ENCODE data around the gene OPTC. TPM values are rescaled to one million over a fixed set of nuclear protein-coding genes. Genes with fewer than 3 reads are reported as not detected.

Gene OPTC
- total RNA-seq, 2 experiments from 2014 or later: not detected

DNA sequence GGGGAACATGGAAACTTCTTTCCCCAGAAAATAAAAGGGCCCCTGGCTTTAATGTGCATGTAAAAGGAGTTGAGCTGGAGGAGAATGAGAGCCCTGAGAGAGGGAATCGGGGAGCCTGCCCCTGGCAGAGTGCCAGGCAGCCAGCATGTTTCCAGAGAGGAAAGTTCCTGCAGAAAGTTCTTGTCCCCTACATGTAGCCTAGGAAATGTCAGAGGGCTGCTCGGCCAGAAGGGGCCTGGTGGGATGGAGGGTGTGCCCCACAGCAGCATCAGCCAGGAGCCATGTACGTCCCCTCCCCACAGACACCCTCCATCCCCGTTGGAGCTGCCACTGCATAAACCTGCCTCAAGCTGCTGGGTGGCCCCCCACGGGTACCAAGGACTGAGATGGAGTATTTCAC is 23.7 kb upstream of the OPTC start:
- no peak for DNase-seq
- ChIA-PET POLR2A (no interaction called here), CTCF (interaction anchor here (2.5 kb wide), 1 partner anchor 203 kb away, joined by 8 read pairs; no protein-coding TSS in a partner anchor)
- Mint-ChIP-seq H3K4me1 (no peaks in the 10 kb centered on the region), H3K4me3 (no peak overlapping the region), H3K27ac (no peak overlapping the region), H3K36me3 (ENCODE audit: low read depth) (no peaks in the 10 kb centered on the region), H3K9me3 (no peaks in the 10 kb centered on the region), H3K27me3 (peaks cover 39% of the 10 kb centered on the region)

DNA sequence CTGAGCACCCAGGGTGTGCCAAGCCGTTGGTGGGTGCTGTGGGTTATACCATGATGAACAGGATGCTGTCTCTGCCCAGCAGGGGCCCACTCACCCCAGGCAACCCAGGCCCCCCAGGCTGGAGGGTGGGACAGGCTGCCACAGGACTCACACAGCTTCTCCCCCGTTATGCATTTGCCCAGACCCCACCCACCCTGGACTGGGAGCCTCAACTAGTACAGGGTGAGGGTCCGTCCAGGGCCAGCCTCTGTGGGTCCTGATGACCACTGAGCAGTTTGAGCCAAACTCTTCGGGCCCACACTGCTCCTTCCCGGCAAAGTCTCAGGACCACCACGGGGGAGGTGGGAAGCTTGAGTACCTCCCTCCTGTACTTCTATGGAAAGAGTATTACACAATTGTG is 22.1 kb upstream of the OPTC start:
- POLR2A ChIA-PET: no interaction called here
- H3K27ac Mint-ChIP-seq: no peak overlapping the region
- no peak for DNase-seq
- CTCF ChIA-PET: interaction anchor here (0.7 kb wide), 1 partner anchor 204 kb away, joined by 3 read pairs; no protein-coding TSS in a partner anchor
- peaks cover 46% of the 10 kb centered on the region for H3K27me3 Mint-ChIP-seq
- H3K4me3 Mint-ChIP-seq: no peak overlapping the region
- no peaks in the 10 kb centered on the region for H3K4me1 Mint-ChIP-seq
- no peaks in the 10 kb centered on the region for H3K36me3 Mint-ChIP-seq (ENCODE audit: low read depth)
- H3K9me3 Mint-ChIP-seq: no peaks in the 10 kb centered on the region

DNA sequence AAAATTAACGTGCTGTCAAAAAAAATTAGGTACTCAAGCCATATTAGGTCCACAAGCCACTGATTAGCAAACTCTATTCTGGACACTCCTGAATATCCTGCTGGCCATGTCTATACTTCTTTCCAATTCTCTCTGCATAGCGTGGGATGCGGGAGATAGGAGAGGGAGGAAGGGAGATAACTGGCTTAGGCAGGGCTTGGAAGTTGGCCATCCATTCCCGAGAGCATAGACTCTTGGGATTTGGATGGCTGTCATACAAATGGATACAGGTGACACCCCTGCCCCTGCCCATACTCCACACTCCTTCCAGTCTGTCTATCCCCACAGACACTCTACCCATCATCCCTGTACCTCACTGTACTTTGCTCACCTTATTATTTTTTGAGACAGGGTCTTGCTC is 20.7 kb upstream of the OPTC start:
- ChIA-PET CTCF (interaction anchor here (1.0 kb wide), 1 partner anchor 14 kb away, joined by 3 read pairs; no protein-coding TSS in a partner anchor), POLR2A (no interaction called here)
- peaks cover 5% of the 10 kb centered on the region for H3K4me1 Mint-ChIP-seq
- DNase-seq: no peak
- H3K27me3 Mint-ChIP-seq: peaks cover 52% of the 10 kb centered on the region
- no peaks in the 10 kb centered on the region for H3K36me3 Mint-ChIP-seq (ENCODE audit: low read depth)
- no peaks in the 10 kb centered on the region for H3K9me3 Mint-ChIP-seq
- no peak overlapping the region for H3K27ac Mint-ChIP-seq
- H3K4me3 Mint-ChIP-seq: no peak overlapping the region

DNA sequence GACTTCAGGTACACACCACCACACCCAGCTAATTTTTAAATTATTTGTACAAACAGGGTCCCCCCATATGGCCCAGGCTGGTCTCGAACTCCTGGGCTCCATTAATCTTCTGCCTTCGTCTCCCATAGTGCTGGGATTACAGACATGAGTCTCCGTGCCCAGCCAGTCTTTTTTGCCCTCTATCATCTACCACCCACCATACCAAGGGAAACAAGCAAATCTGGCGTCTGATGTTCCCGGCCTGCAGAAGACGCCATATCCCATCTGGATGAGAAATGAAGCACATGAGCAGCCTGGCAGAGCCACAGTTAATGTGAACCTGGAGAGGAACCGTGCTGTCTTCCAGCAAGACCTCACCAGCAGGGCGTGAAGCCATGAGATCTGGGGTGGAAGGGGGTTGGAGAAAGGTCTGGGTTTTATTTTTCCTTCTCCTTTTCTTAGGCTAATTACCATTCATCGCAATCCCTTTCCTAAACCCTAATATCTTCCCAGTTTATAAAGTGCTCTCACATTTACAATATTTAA is 20.1 kb upstream of the OPTC start:
- CTCF ChIA-PET: interaction anchor here (1.0 kb wide), 1 partner anchor 13 kb away, joined by 3 read pairs; no protein-coding TSS in a partner anchor
- POLR2A ChIA-PET: no interaction called here
- Mint-ChIP-seq H3K27ac (no peak overlapping the region), H3K9me3 (no peaks in the 10 kb centered on the region), H3K27me3 (peaks cover 53% of the 10 kb centered on the region), H3K36me3 (ENCODE audit: low read depth) (no peaks in the 10 kb centered on the region), H3K4me1 (peaks cover 5% of the 10 kb centered on the region), H3K4me3 (no peak overlapping the region)
- no peak for DNase-seq

DNA sequence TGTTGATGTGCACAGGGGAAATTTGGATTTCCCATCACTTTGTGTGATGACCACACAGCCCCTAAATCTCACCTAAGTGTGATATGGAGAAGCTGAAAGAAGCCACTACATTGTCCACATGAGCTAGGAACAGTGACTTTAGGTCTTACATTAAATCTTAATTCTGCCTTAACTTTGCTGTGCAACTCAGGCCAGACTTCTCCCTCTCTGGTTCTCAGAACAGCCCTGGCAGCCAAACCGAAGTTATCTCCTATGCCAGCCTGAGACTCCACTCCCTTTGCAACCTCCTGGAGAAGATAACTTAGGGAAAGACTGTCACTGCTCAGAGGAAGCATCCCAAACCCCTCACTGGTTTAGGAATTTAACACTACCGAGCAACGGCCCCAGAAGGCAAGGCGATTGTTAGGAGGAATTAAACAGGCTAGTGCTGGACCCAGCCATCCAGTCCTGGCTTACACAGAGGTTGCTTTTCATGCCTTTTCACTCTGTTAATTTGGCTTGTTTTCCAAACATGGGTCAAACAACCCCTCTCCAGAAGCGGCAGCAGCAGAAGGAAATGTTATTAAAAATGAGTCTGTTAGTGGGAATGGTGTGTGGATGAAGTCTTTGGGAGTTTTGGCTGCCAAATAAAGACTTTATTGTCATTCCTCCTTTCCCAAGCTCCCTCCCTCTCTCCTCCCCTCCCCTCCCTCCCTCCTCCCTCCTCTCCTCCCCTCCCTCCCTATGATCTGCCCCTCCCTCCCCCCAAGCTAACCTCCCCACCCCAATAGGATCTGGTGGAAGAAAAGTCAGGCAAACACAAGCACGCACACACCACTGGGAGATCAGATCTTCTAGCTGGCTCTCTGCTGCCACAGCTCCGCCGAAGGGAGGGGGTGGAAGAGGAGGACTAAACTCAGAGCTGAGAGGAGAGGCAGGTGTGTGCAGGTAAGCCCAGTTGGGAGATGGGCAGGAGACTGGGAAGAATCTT is 18.7 kb upstream of the OPTC start, which contains the start of gene PRELP:
Gene PRELP (plus strand): TSS at position 795 of the 970 bp plus-strand sequence. CDS start 7,379 bp downstream, outside the sequence.
- Mint-ChIP-seq H3K9me3 (no peaks in the 10 kb centered on the region), H3K4me1 (peaks cover 8% of the 10 kb centered on the region), H3K27me3 (peaks cover 47% of the 10 kb centered on the region), H3K36me3 (ENCODE audit: low read depth) (no peaks in the 10 kb centered on the region), H3K4me3 (no peak within 1 kb of the TSS), H3K27ac (no peak within 1 kb of the TSS)
- CTCF ChIA-PET: interaction anchor here (0.5 to 4.7 kb wide), 2 partner anchors 13 to 422 kb away, joined by 4 to 24 read pairs; no protein-coding TSS in a partner anchor
- POLR2A ChIA-PET: no interaction called here
- no peak for DNase-seq

DNA sequence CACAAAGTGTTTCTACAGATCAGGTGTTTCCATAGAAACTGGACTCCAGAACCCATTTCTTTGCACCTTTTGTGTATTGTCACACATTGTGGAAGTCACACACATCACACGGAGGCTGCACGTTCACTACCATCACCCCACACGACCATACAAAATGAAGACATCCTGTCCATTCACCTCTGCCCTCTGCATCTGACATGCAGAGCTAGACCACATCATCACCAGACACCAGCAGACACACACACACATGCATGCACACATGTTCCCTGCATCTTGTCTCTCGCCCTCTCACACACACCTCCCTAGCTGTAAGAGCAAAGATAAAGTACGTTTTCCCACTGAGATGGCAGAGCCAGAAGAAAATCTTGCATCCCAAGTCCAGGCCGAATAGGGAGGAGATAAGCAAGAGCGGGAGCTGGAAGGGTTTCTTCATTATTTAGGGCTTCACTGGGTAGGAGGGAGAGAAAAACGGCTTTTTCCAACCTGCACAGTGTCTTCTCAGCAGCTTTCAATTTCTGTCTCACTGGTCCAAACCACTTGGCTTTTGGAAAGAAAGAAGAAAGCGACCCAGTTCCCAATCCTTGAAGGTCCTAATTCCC is 17.6 kb upstream of the OPTC start:
- H3K27ac Mint-ChIP-seq: no peak overlapping the region
- no peak for DNase-seq
- no peaks in the 10 kb centered on the region for H3K36me3 Mint-ChIP-seq (ENCODE audit: low read depth)
- peaks cover 47% of the 10 kb centered on the region for H3K27me3 Mint-ChIP-seq
- no peak overlapping the region for H3K4me3 Mint-ChIP-seq
- no peaks in the 10 kb centered on the region for H3K9me3 Mint-ChIP-seq
- H3K4me1 Mint-ChIP-seq: peaks cover 16% of the 10 kb centered on the region
- POLR2A ChIA-PET: no interaction called here
- CTCF ChIA-PET: interaction anchor here (0.6 to 4.7 kb wide), 3 partner anchors 10 to 1317 kb away, joined by 3 to 24 read pairs (median 4); no protein-coding TSS in a partner anchor

DNA sequence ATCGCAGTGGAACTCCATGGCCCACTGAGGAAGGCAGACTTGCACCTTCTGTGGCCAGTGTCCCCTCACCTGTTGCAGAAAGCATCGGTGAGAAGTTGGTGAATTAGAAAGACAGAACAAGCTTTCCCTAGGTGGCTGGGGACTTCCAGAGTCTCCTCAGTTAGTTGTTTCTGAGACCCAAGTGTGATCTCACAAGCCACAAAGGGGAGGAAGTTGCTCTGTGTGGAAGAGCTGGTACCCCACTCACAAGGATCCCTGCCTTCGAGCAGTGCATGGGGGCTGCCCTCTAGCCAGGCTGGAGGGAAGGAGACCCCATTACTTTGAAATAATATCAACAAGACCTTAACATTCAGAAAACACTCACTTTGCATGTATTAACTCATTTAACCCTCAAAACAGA is 16.2 kb upstream of the OPTC start:
- peaks cover 20% of the 10 kb centered on the region for H3K4me1 Mint-ChIP-seq
- DNase-seq: no peak
- H3K27ac Mint-ChIP-seq: no peak overlapping the region
- no peaks in the 10 kb centered on the region for H3K36me3 Mint-ChIP-seq (ENCODE audit: low read depth)
- peaks cover 42% of the 10 kb centered on the region for H3K27me3 Mint-ChIP-seq
- no peak overlapping the region for H3K4me3 Mint-ChIP-seq
- POLR2A ChIA-PET: no interaction called here
- CTCF ChIA-PET: interaction anchor here (0.9 to 4.7 kb wide), 3 partner anchors 11 to 211 kb away, joined by 3 to 24 read pairs (median 8); no protein-coding TSS in a partner anchor
- H3K9me3 Mint-ChIP-seq: no peaks in the 10 kb centered on the region

DNA sequence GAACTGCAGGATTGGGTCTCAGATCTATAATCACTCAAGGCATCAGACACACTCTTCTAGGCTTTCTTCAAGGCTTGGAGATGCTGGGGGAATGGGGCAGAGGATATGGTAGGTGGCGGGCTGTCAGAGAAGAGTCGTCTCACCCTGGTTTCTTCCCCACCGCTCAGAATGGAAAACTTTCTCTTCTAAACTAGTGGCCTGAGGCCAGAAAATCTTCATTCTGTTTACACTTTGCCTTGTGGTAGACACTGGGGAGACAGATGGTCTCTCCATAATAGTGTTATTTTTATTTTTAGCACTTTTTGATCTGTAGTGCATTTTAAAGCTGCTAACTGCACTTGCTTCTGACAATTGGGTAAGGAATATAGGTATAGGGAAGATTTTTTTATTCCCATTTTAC is 15.7 kb upstream of the OPTC start:
- POLR2A ChIA-PET: no interaction called here
- H3K4me3 Mint-ChIP-seq: no peak overlapping the region
- H3K27me3 Mint-ChIP-seq: peaks cover 41% of the 10 kb centered on the region
- no peaks in the 10 kb centered on the region for H3K9me3 Mint-ChIP-seq
- no peak overlapping the region for H3K27ac Mint-ChIP-seq
- no peaks in the 10 kb centered on the region for H3K36me3 Mint-ChIP-seq (ENCODE audit: low read depth)
- no peak for DNase-seq
- H3K4me1 Mint-ChIP-seq: peaks cover 20% of the 10 kb centered on the region
- CTCF ChIA-PET: interaction anchor here (2.7 to 4.7 kb wide), 2 partner anchors 10 to 211 kb away, joined by 8 to 24 read pairs; no protein-coding TSS in a partner anchor

DNA sequence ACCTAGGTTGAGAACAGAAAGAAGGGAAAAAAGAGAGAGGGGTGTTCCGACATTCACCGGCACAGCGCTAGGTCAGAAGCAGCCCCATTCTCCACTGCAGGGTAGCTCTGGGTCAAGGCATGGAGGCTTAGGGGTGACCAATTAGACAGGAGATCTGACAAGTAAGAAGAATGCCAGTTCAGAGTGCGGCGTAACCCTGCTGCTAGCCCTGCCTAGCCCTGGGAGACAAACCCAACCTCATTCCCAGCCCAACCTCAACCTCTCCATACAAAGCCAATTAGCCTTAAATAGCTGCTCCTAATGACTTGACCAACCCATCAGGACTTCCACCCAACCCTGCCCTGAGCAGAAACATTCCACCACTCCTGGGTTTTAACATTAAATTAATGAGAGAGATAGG is 15.0 kb upstream of the OPTC start:
- Mint-ChIP-seq H3K4me1 (peaks cover 20% of the 10 kb centered on the region), H3K27me3 (peaks cover 34% of the 10 kb centered on the region), H3K27ac (no peak overlapping the region), H3K4me3 (no peak overlapping the region), H3K9me3 (no peaks in the 10 kb centered on the region), H3K36me3 (ENCODE audit: low read depth) (no peaks in the 10 kb centered on the region)
- no peak for DNase-seq
- ChIA-PET POLR2A (no interaction called here), CTCF (interaction anchor here (0.6 to 4.7 kb wide), 4 partner anchors 9 to 212 kb away, joined by 4 to 24 read pairs (median 10); no protein-coding TSS in a partner anchor)

DNA sequence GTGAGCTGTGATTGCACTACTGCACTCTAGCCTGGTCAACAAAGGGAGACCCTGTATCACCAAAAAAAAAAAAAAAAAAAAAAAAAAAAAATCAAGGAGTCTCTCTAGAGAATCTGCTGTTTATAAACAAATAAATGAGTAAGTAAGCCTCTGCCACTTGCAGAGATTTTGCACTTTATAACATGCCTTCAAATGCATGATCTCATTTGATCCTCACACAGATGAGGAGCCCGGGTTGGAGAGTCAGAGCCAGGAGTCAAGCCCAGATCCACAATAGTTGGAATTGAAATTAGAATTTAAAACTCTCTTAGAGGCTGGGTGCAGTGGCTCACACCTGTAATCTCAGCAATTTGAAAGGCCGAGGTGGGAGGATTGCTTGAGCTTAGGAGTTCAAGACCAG is 14.3 kb upstream of the OPTC start:
- Mint-ChIP-seq H3K36me3 (ENCODE audit: low read depth) (no peaks in the 10 kb centered on the region), H3K9me3 (no peaks in the 10 kb centered on the region), H3K27me3 (peaks cover 31% of the 10 kb centered on the region), H3K4me1 (peaks cover 20% of the 10 kb centered on the region), H3K27ac (no peak overlapping the region), H3K4me3 (no peak overlapping the region)
- ChIA-PET CTCF (interaction anchor here (0.6 to 2.7 kb wide), 5 partner anchors 9 to 212 kb away, joined by 4 to 12 read pairs (median 5); no protein-coding TSS in a partner anchor), POLR2A (no interaction called here)
- no peak for DNase-seq

DNA sequence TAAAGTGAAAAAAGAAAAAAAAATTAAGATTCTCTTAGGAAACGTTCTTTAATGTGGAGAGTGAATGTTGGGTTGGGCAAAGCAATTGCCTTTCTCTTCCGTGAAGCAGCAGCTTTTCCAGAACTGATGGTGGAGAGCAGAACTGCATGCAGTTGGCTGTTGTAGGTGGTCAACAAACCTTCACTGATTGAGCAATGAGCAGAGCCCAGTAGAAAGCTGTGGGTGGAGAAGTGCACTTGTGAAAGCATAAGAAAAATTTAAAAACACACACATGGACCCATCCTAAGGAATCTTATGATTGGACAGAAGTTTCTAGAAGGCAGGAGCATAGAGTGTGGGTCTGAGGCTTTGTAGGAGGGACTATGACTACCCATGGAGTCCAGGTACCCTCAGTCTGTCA is 13.9 kb upstream of the OPTC start:
- POLR2A ChIA-PET: no interaction called here
- peaks cover 29% of the 10 kb centered on the region for H3K27me3 Mint-ChIP-seq

DNA sequence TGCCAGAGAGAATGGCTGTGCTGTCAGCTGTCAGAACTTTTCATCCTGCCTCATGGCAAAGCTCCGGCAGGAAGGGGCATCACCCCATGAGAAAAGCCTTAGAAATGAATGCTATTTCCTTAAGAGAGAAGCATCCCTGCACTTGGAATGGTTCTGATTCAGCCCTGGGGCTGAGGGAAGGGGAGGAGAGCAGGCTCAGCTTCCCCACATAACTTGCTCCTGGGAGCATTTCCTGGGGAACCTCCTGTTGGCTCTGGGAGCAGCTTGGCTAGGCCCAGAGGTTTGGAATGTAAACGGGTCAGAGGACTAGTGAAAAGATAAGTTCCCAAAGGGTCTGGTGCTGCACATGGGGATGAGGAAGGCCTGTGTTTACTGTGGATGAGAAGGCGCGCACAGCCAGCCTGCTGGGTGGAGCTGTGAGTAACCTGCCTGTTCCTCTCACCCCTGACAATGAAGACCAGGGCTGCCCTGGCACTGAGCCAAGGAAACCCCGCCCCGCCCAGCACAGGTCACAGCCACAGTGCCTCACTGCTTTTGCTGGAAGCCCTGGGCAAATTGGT is 13.3 kb upstream of the OPTC start:
- no peaks in the 10 kb centered on the region for H3K36me3 Mint-ChIP-seq (ENCODE audit: low read depth)
- DNase-seq: peak; percentile 58
- POLR2A ChIA-PET: no interaction called here

More for the DNA sequence above, 13.9 kb upstream of the OPTC start:
- H3K9me3 Mint-ChIP-seq: no peaks in the 10 kb centered on the region
- peaks cover 20% of the 10 kb centered on the region for H3K4me1 Mint-ChIP-seq
- no peak overlapping the region for H3K4me3 Mint-ChIP-seq
- CTCF ChIA-PET: interaction anchor here (0.9 to 2.7 kb wide), 6 partner anchors 9 to 649 kb away, joined by 3 to 12 read pairs (median 4); partner anchors contain the start of gene OPTC
- DNase-seq: no peak
- no peak overlapping the region for H3K27ac Mint-ChIP-seq
- no peaks in the 10 kb centered on the region for H3K36me3 Mint-ChIP-seq (ENCODE audit: low read depth)

More for the DNA sequence above, 13.3 kb upstream of the OPTC start:
- CTCF ChIA-PET: interaction anchor here (0.9 to 2.7 kb wide), 8 partner anchors 8 to 648 kb away, joined by 3 to 12 read pairs (median 4); partner anchors contain the start of gene OPTC
- peaks cover 26% of the 10 kb centered on the region for H3K27me3 Mint-ChIP-seq
- H3K9me3 Mint-ChIP-seq: no peaks in the 10 kb centered on the region
- H3K4me1 Mint-ChIP-seq: peaks cover 20% of the 10 kb centered on the region
- H3K4me3 Mint-ChIP-seq: no peak overlapping the region
- no peak overlapping the region for H3K27ac Mint-ChIP-seq

Data from activated CD4-positive, alpha-beta memory T cell treated with anti-CD3 and anti-CD28 coated beads, Interleukin-2, amount 10 ng/mL, durations not matched to agents 7 days and 5 days (primary cell).